BE2C (cell line): ENCODE measurements around the gene XXYLT1.

Source experiments
- DNase-seq: peaks from one replicate; pipeline ENCODE4 v3.0.0-alpha.2; 2020
- H3K27me3 ChIP-seq: fragments of 250-450 bp; sonication (Bioruptor Pico); 2 replicates; pipeline ENCODE4 v1.5.1; 2020; ENCODE audit warnings: mild to moderate bottlenecking
- H3K36me3 ChIP-seq: fragments of 250-450 bp; sonication (Bioruptor Pico); 2 replicates; pipeline ENCODE4 v1.5.1; 2020; ENCODE audit warnings: mild to moderate bottlenecking
- H3K4me1 ChIP-seq: fragments of 250-450 bp; sonication (Bioruptor Pico); 2 replicates; pipeline ENCODE4 v1.5.1; 2020
- H3K4me3 ChIP-seq: 2 replicates; pipeline ENCODE4 v1.5.1; 2011; ENCODE audit warnings: low read depth, low read length
- H3K9me3 ChIP-seq: fragments of 250-450 bp; sonication (Bioruptor Pico); 2 replicates; pipeline ENCODE4 v1.5.1; 2020
- TF ChIP-seq, protein P1 (sequence below): IDR thresholded peaks from 2 replicates; pipeline ENCODE4 v1.5.1; 2012; ENCODE audit warnings: mild to moderate bottlenecking, low read depth, low read length

Gene XXYLT1

DNA sequence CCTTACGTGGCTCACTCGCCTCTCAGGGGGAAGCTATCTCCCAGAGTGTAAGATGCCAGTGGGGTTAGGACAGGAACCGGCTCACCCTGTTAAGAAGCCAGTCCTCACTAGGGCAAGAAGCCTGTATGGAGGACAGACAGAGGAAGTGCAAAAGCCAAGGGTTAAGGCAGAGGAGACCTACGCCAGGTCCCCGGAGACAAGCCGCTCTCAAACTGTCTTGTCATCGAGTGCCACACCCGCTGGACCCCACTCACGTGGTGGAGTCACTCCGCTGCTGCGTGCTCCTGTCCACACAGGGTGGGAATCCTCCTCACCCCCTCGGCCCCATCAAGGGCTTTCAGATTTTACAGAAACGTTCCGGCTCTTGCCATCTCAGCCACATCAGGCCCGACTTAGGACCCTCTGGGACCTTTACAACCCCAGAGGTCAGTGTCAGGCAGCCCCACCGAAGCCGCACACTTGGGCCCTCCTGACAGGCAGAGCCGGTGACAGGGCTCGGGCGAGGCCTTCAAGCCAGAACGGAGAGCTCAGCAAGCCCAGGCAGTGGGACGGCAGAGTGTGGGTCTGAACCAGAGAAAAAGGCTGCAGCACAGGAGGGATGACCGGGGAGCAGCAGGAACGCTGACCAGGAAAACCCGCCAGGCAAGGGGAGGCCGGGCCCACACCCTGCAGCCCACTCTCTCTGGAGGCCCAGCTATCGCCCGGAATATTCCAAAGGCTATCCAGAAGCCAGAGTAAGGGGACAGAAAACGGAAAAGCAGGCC, 61.7 kb downstream of the XXYLT1 start:
- H3K27me3 ChIP-seq: no peaks in the 10 kb centered on the region
- TF ChIP-seq, protein P1, sequence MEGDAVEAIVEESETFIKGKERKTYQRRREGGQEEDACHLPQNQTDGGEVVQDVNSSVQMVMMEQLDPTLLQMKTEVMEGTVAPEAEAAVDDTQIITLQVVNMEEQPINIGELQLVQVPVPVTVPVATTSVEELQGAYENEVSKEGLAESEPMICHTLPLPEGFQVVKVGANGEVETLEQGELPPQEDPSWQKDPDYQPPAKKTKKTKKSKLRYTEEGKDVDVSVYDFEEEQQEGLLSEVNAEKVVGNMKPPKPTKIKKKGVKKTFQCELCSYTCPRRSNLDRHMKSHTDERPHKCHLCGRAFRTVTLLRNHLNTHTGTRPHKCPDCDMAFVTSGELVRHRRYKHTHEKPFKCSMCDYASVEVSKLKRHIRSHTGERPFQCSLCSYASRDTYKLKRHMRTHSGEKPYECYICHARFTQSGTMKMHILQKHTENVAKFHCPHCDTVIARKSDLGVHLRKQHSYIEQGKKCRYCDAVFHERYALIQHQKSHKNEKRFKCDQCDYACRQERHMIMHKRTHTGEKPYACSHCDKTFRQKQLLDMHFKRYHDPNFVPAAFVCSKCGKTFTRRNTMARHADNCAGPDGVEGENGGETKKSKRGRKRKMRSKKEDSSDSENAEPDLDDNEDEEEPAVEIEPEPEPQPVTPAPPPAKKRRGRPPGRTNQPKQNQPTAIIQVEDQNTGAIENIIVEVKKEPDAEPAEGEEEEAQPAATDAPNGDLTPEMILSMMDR: no peak
- H3K9me3 ChIP-seq: no peaks in the 10 kb centered on the region
- peaks cover 27% of the 10 kb centered on the region for H3K4me1 ChIP-seq
- DNase-seq: no peak
- H3K4me3 ChIP-seq: no peak overlapping the region
- H3K36me3 ChIP-seq: no peaks in the 10 kb centered on the region

DNA sequence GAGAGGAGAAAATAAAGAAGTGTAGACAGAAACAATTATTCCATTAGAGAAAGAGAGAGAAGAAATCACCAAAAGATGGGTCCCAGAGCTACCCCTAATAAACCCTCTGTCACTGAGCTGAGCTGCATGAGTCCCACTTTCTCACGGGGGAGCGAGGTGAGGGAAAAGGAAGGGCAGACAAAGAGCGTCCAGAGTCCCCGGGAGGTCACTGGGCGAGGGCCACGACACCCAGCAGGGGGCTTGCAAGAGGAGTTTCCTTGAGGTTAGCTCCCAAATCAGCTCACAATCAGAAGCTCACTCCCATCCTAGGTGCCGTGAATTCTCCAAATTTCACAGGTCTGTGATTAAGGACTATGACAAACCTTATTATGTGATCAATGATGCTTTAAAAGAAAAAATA, 62.3 kb downstream of the XXYLT1 start:
- no peaks in the 10 kb centered on the region for H3K36me3 ChIP-seq
- H3K27me3 ChIP-seq: no peaks in the 10 kb centered on the region
- H3K4me1 ChIP-seq: peaks cover 27% of the 10 kb centered on the region
- no peak for DNase-seq
- TF ChIP-seq, protein P1: no peak
- H3K4me3 ChIP-seq: no peak overlapping the region
- no peaks in the 10 kb centered on the region for H3K9me3 ChIP-seq

DNA sequence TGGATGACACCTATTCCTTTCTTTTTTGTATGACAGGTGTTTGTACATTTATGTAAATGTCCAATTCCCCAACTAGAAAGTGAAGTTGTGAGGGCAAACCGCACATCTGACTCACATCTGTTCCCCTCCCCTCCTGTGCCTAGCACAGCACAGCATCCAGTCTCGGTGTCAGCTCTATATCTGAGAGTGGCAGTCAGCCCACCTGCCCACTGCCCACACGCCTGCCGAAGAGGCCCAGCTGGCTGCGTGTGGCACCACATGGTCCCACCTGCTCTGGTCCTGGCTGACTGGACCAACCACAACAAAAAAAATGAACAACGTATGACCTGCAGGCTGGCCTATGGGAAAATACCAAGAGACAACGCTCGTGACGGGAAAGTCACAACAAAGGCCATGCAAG, 62.8 kb downstream of the XXYLT1 start:
- Histone ChIP-seq H3K9me3 (no peaks in the 10 kb centered on the region), H3K4me3 (no peak overlapping the region), H3K4me1 (peaks cover 27% of the 10 kb centered on the region), H3K36me3 (no peaks in the 10 kb centered on the region), H3K27me3 (no peaks in the 10 kb centered on the region)
- TF ChIP-seq, protein P1: no peak
- no peak for DNase-seq

DNA sequence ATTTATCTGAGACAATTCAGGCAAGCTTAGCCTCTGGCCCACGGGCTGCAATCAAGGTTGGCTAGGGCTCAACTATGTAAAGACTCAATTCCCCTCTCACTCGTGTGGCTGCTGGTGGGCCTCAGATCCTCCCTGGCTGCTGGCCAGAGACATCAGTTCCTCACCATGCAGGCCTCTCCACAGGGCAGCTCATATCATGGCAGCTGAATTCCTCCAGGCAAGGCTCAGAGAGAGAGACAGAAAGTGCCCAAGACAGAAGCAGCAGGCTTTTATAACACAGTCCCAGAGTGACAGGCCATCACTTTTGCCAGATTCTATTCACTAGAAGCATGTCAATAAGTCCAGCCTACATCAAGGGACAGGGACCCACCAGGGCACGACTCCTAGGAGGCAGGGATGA, 63.2 kb downstream of the XXYLT1 start:
- TF ChIP-seq, protein P1: no peak
- DNase-seq: peak; percentile 54
- Histone ChIP-seq H3K9me3 (no peaks in the 10 kb centered on the region), H3K27me3 (no peaks in the 10 kb centered on the region), H3K4me3 (no peak overlapping the region), H3K36me3 (no peaks in the 10 kb centered on the region), H3K4me1 (peaks cover 27% of the 10 kb centered on the region)

DNA sequence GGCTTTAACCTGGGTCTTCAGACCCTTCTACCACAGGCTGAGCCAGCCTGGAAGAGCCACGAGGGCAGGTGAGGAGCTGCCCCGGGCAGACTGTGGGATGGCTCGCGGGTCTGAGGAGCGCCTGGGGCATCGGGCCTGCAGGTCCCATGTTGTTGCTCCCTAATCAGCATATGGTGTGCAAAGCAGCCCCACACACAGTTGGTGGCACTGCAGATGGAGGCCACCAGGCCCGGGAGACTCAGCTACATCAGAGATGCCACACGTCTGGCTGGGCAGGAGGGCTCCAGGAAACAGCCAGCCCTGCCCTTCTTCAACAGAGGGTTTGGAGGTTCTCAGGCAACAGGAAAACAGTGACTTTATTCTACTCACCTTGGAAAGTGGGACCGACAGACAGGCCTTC, 63.9 kb downstream of the XXYLT1 start:
- H3K36me3 ChIP-seq: no peaks in the 10 kb centered on the region
- H3K9me3 ChIP-seq: no peaks in the 10 kb centered on the region
- H3K4me3 ChIP-seq: no peak overlapping the region
- H3K4me1 ChIP-seq: peaks cover 27% of the 10 kb centered on the region
- H3K27me3 ChIP-seq: no peaks in the 10 kb centered on the region
- TF ChIP-seq, protein P1: no peak
- no peak for DNase-seq

DNA sequence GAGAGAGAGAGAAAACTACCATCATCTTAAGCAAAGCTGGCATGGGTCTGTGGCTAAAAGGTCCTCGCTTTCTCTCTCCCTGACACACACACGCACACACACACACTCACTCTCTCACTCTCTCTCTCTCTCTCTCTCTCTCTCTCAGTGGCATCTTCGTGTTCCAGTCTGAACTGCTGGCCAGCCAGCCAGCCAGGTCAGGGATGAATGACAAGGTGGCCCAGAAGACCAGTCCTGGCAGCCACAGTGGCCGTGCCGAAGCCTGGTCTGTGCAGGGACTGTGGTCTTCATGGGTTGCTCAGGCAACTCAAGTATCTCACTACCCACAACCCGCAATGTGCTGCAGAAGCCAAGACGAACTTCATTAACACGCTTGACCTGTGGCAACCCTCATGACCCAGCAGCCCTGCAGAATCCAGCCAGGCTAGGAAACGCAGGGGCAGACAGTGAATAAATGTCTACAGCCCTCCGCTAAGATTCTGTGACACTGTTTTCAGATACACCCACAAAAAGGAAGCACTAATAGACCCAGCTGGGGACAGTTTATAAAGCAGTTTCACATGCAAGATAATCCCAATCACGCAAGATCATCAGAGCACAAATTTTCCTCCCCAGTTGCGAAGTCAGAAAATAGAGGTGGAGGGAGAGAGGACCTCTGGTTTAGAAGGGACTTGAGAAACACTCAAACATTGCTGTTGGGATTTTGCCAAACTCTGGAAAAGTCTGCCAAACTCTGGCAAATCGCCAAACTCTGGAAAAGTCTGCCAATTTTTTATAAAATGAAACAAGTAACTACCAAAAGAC, 66.4 kb downstream of the XXYLT1 start:
- TF ChIP-seq, protein P1: no peak
- peak; percentile 59 for DNase-seq
- peaks cover 14% of the 10 kb centered on the region for H3K4me1 ChIP-seq

More for the DNA sequence above, 66.4 kb downstream of the XXYLT1 start:
- Histone ChIP-seq H3K27me3 (no peaks in the 10 kb centered on the region), H3K9me3 (no peaks in the 10 kb centered on the region), H3K4me3 (peak overlapping the region; percentile 28), H3K36me3 (peaks cover 4% of the 10 kb centered on the region; the same call in 1 of the 2 replicates)
